NCI-H1930 (cell line): Measurements from ENCODE around the gene HSD11B1.
A peak's percentile ranks its signal among the peaks of the same experiment; 100 is the strongest.

Experiments used
- DNase-seq, 2 experiments: peaks; one replicate each; lab custom pipeline; 2025; lab: John Stamatoyannopoulos, UW

Gene HSD11B1

GRCh38 chr1:209727286-209727685 lies 22.6 kb downstream of the HSD11B1 start:
- DNase-seq, result no peak

DNA sequence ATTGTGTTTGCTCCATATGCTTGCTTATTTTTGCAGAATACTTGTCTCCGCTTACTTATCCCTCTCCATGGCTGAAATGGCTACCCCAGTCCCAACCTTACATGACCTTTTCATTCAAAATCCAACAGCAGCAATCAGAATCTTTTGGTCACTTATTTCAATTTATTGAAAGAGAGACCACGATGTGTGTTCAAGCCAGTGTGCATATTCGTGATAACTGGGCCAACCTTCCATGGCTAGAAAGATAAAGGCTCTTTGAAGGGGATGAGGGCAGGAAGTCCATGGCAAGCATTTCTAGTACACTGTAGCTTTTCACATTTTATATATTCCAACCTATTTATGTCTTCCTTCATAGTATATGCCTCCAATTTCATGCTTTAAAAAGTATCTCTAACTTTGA lies 23.1 kb downstream of the HSD11B1 start:
- DNase-seq, result no peak

- DNase-seq, result no peak
These were observed 23.8 kb downstream of the HSD11B1 start for GRCh38 chr1:209728466-209728865.

DNA sequence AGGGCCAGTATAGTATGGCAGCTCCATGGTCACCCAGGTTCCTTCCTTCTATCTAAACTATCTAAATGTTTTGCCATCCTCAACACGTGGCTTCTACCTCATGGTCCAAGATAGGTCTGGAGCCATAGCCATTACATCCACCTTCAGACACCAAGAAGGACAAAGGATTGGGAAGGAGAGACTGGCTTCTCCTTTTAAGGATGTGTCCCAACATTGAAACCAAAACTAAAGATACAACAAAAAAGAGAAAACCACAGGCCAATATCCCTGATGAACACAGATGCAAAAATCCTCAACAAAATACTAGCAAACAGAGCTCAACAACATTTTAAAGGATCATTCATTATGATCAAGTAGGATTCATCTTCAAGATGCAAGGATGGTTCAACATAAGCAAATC lies 24.8 kb downstream of the HSD11B1 start:
- no peak for DNase-seq

DNA sequence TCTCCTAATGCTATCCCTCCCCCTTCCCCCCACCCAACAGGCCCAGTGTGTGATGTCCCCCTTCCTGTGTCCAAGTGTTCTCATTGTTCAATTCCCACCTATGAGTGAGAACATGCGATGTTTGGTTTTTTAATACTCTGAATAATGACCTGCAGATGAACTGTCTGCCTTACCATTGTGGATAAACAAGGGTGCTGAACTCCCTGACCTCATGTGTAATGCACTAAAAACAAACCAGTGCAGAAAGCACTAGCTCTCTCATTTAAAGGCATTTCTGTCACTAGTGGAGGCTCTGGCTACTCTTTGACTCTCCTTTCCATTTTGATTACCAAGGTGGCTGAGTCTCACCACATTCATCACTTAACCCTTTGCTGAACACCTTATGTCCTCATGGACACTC lies 28.1 kb downstream of the HSD11B1 start:
- no peak for DNase-seq

DNA sequence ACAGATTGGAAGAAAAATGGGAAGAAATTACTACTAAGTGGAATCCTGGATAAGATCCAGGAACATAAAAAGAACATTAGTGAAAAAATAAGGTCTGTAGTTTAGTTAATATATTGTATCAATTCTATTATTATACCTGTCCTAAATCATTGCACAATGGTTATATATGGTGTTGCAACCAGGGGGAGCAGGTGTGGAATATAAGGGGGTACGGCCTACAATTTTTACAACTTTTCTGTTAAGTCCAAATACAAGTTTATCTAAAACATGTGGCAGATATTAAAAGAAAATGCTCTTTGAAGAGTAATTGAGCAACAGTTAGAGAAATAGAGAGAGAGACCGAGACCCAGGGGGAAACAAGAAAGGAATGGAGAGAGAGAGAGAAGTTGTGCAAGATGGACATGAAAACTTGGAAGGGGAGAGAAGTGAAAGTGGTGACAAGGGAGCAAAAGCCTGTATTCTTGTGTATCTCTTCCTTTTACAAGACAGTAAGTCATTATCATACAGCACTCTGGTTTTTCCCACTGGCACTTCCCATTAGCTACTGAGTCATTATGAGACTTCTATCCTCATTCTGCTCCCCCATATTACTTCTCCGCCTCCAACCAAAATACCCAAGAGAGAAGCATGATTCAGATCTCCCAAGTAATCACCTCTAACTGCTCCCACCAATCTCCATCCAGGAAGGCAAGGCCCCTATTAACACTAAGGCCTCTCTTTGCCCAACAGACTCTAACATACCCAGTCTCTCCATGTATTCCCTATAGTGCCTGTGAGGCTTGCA lies 29.0 kb downstream of the HSD11B1 start:
- DNase-seq, result no peak

GRCh38 chr1:209736490-209737117 lies 32.0 kb downstream of the HSD11B1 start:
- no peak for DNase-seq

DNA sequence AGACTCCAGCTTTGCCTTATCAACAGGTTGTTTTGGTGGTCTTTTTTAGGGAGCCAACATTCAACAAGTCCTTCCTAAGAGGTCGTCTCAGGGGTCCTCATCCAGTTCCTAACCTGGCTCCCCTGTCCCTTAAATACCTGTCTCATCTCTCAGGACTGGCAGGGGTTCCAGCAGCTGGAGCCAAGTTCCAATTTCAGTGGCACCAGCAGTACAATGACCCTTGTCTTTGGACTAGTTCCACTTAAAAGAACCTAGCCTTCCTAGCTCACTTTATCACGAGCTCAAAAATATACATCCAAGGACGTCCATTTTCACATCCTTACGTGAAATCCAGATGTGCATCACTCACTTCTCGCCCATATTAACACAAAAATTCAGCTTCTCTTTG lies 32.5 kb downstream of the HSD11B1 start:
- no peak for DNase-seq

DNA sequence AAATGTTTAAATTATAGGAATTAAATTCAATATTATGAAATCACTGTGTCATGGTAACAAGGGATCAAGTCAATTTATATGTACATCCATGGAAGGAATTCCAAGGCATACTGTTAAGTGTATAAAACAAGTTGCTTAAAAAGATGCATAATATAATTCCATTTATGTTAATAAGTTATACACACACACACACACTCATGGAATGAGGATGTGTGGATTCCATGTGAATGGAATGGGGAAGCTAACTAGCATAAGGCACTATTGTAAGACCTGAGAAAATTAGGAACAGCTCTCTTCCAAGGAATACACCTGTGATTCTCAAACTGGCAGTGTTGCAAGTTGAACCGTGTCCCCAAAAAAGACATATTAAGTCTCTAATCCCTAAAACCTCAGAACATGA lies 33.6 kb downstream of the HSD11B1 start:
- no peak for DNase-seq

GRCh38 chr1:209741193-209741592 lies 36.5 kb downstream of the HSD11B1 start:
- DNase-seq, result no peak

DNA sequence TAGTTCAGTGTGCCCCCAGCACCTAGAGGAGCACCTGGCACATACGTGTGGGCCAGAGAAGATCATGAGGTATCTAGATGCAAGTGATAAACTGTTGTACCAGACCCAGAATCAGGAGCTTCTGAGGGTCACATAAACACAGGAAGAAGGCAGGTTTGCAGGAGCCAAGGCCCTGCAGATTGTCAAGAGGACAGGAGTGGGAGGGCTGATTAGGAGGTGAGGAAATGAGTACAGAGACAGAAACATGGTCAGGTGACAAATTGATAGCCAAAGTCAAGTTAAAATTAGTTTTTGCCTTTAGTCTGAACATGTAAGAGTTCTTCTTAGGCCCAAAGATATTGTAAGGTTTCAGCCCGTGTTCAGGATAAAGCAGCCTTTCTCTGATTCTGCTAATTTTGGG lies 37.2 kb downstream of the HSD11B1 start:
- DNase-seq, result no peak

DNA sequence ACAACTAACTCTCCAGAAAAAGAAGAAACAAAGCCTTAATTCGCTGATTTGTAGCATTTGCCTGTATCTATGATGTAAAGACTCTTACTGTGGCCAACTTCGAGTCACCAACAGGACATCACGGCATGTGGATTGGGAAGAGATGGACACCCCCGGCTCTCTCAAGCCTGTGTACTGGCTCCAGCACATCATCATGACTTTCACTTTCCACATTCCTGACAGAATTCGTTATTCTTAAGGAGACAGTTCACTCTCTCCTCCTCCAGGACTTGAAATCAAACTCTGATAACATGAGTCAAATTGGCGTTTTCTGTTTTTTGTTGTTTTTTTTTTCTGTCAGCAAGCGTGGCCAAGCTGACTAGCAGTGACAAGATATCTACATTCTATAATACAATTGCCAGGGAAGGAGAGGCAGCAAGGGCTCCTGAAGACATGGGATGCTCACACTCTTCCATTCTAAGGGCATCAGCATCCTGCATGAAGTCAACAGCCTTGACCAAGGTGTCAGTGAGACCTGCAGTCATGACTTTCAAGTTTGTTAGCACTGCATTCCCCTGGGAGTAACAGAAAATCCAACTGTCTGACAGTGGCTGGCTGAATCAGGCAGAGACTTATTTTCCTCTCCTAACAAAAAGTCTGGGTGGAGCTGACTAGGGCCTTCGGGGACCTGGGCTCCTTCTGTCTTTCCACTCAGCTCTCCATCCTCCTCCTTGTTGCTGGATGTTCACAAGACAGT lies 37.9 kb downstream of the HSD11B1 start:
- no peak for DNase-seq

DNA sequence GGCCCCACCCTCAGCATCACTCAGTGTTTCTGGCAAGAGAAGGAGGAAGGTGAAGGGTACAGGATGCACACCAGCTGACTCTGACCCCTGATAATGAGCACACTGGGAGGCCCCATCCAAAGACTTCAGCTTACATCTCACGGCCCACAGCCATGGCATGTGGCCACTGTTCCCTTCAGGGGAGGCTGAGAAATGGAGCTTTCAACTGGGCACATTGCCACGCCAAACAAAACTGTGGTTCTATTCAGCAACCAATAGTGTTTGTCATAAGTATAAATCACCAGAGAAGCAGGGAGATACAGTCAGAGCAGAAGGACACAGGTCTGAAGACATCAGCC lies 38.5 kb downstream of the HSD11B1 start:
- no peak for DNase-seq

- DNase-seq, result no peak
These were observed 42.0 kb downstream of the HSD11B1 start for GRCh38 chr1:209746451-209747165.

- peak; percentile 79 to 80 for DNase-seq
These were observed 43.1 kb downstream of the HSD11B1 start for GRCh38 chr1:209747580-209748262.

GRCh38 chr1:209748620-209749019 lies 44.0 kb downstream of the HSD11B1 start:
- no peak for DNase-seq

- DNase-seq, result no peak
These were observed 44.6 kb downstream of the HSD11B1 start for GRCh38 chr1:209749205-209749604.

DNA sequence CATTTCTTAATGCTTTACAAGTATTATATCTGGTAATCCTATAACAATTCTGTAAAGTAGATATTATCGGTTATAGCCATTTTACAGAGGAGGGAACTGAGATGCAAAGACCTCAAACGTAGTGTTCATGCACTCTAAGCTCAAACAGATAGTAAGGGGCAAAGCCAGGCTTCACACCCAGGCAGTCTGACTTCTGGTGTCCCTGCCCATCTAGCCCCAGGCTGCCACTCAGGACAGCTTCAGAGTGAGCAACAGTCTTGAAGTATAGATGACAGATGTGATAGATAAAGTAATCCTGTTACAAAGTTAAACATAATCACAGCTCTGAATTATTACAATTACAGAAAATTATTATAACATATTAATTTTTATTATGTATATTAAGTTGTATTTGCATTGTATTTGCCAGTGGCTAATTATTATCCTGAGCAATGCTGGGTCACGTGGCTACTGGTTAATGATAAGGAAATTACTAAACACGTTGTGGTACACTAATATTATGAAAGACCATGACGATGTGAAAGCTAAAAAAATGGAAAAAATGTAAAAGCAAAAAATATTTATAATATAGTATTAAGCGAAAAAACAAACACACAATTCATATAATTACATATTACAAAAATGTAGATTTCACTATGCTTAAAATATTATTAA lies 45.2 kb downstream of the HSD11B1 start:
- no peak for DNase-seq

GRCh38 chr1:209751627-209752231 lies 47.1 kb downstream of the HSD11B1 start:
- no peak for DNase-seq

- DNase-seq, result no peak
These were observed 48.2 kb downstream of the HSD11B1 start for GRCh38 chr1:209752890-209753289.

- DNase-seq, result no peak
These were observed 50.6 kb downstream of the HSD11B1 start for GRCh38 chr1:209755256-209755655.
